OCI-LY3 (cell line): Measurements from ENCODE around the gene WFDC5.

ENCODE experiments used
- EZH2phosphoT487 ChIP-seq: fragments of 200-600 bp; shearing (Covaris generic); IDR thresholded peaks from 2 replicates; pipeline ENCODE4 v1.6.1; 2018; ENCODE audit warnings: antibody characterized with exemption, mixed run types, low read depth
- TF ChIP-seq, protein P1 (sequence below): fragments of 200-600, 300-600 bp; sonication (generic); IDR thresholded peaks from 2 replicates; pipeline ENCODE4 v1.5.1; 2014; ENCODE audit warnings: antibody characterized with exemption, low read length, low read depth

DNA sequence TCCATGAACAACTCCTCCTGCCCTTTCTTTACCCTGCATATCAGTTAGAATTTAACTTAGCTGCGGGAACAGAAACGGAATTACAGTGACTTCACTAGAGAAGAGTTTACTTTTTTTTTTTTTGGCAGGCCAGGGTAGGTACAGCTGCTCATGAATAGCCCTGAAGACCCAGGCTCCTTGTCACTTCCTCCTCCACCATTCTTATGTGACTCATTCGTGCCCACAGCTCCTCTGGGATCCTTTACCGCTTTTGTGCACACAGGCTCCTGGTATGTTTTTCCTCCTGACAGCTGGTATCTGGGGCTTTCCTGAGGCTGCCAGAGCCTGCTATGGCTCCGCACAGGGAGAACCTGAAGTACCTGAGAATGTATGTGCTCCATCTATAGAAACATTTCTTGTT, 10.2 kb downstream of the WFDC5 start:
- TF ChIP-seq, protein P1, sequence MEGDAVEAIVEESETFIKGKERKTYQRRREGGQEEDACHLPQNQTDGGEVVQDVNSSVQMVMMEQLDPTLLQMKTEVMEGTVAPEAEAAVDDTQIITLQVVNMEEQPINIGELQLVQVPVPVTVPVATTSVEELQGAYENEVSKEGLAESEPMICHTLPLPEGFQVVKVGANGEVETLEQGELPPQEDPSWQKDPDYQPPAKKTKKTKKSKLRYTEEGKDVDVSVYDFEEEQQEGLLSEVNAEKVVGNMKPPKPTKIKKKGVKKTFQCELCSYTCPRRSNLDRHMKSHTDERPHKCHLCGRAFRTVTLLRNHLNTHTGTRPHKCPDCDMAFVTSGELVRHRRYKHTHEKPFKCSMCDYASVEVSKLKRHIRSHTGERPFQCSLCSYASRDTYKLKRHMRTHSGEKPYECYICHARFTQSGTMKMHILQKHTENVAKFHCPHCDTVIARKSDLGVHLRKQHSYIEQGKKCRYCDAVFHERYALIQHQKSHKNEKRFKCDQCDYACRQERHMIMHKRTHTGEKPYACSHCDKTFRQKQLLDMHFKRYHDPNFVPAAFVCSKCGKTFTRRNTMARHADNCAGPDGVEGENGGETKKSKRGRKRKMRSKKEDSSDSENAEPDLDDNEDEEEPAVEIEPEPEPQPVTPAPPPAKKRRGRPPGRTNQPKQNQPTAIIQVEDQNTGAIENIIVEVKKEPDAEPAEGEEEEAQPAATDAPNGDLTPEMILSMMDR, result no peak
- no peak for TF ChIP-seq EZH2phosphoT487
